ENCODE data around the gene ABCD3.
"Not testable (repeated sequence)": the region's sequence is repeated elsewhere in the genome, so short reads cannot be mapped to it uniquely, and the experiment has no call there.

The ABCD3 gene

DNA sequence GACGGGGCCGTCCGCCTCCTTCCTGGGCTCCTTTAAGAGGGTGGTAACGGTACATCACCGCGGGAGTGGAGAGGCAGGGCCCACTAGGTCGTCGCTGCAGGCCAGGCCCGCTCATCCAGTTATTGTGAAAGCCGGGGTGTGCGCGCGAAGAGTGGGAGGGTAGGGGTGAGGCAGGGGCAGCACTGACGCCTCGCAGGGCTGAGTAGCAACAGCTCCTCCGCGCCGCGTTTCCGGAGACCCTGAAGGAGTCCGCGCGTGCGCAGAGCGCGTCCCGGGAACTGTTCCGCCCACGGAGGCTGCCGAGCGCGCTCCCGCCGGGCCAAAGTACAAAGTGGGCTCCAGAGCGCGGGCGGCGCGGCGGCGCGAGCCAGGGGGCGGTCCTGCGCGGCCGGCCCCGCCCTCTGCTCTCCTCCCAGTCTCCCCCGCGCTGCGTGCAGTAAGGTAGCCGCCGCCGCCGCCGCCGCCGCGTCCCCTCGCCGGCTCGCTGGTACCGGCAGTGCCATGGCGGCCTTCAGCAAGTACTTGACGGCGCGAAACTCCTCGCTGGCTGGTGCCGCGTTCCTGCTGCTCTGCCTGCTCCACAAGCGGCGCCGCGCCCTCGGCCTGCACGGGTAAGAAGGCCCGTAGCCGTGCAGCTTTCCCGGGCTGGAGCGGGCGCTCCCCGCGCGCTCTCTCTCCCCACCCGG lies at the start of gene ABCD3:
ABCD3 (plus strand) TSS at position 412 of the 686 bp plus-strand sequence; CDS start at position 502, 90 bp downstream.
- peak; percentile 96 to 98 for DNase-seq
- TF ChIP-seq POLR2A (IDR thresholded peaks at IDR 0.05; ENCODE audit: low read length) (peak; percentile 82), GATA1 (IDR thresholded peaks at IDR 0.05; ENCODE audit: low read depth, low read length) (no peak)

DNA sequence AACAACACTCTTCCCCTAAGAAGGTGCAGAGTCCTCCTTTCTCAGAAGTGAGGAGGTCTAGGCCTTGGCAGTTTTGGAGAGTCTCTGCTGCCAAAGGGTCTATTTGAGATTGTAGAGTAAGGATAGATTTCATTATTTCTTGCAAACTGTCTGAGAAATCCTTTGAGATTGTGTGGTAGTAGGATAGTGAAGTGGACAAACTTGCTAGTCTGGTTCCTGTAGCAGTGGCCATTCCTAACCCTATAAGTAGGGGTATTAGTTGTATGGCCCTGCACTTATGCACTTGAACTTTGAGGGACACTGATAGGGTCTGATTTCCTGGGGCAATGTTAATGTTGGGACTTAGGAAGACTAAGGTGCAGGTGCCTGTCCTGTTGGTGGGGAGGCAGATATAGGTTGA lies 45.4 kb upstream of the ABCD3 start:
- DNase-seq, result not testable (repeated sequence)

DNA sequence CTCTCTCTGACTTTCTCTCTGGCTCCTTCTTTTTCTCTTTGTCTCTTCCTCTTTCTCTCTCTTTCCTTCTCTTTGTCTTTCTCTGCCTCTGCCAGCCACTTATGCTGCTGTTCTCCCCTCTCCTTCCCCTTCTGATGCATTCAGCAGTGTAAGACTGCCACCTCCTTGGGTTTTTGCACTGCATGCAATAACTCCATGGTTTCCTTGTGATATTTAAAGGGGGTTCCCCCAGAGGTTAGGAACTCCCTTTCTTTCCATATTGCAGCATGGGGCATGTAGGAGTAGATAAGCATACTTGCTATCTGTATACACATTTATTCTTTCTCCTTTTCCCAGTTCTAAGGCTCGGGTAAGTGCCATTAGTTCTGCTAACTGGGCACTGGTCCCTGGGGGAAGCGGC lies 44.9 kb upstream of the ABCD3 start:
- DNase-seq, result not testable (repeated sequence)

DNA sequence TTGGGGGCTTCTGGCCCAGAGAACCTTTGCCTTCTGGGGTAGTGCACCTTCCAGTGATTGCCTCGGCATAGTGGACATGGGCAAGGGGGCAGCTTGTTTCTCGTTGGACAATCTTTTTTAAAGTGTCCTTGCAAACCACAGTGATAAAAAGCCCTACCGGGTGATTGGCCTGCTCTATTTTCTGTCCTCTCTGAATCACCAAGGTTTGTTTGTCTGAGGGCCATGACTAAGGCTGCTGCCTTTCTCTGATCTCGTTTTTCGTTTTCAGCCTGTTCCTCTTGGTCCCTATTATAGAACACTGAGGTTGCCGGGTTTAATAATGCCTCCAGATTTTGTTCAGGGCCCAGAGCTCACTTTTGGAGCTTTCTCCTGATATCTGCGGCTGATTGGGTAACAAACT lies 42.5 kb upstream of the ABCD3 start:
- not testable (repeated sequence) for DNase-seq

DNA sequence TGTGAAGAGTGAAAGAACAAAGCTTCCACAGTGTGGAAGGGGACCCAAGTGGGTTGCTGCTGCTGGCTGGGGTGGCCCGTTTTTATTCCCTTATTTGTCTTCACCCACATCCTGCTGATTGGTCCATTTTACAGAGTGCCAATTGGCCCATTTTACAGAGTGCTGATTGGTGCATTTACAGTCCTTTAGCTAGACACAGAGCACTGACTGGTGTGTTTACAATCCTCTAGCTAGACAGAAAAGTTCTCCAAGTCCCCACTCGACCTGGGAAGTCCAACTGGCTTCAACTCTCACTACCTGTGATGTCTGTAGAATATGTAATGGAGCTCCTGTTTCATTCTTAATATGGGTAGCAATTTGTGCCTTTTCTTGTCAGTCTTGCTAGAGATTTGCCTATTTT lies 39.7 kb upstream of the ABCD3 start:
- not testable (repeated sequence) for DNase-seq

DNA sequence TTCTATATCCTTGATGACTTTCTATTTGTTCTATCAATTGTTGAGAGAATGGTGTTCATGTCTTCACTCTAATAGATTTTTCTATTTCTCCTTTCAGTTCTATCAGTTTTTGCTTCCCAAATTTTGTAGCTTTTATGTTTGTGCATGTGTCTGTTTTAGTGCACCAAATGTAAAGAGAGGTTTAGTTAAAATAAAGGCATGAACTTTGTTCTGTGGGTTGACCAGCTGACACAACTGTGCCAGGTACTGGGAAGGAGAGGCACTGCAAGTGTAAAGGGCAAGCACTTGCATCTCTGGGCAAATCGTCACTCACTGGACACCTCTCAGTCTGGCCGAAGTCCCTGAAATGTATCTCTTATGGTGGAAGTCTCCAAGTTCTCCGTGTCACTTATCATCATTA lies 38.6 kb upstream of the ABCD3 start:
- DNase-seq, result no peak
- TF ChIP-seq POLR2A (IDR thresholded peaks at IDR 0.05; ENCODE audit: low read length) (no peak), GATA1 (IDR thresholded peaks at IDR 0.05; ENCODE audit: low read depth, low read length) (no peak)

DNA sequence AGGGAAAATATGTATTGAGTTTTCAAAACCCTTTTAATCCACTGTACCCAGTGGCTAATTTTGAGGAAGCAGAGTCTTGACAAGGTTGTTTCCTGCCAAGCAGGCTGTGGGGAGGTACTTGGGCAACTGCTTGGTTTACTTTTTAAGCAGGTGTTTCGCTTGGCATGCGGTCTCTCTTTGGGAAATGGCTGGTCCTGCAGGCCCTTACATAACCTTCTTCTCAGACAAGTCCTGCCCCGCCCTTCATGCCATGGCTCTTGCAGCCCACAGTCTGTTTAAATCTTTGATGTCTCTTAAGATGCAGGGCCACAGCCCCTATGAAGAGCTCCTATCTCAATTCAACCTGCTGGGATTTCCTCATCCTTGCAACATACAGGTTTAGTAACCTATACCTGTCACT lies 36.0 kb upstream of the ABCD3 start:
- DNase-seq, result no peak
- TF ChIP-seq POLR2A (IDR thresholded peaks at IDR 0.05; ENCODE audit: low read length) (no peak), GATA1 (IDR thresholded peaks at IDR 0.05; ENCODE audit: low read depth, low read length) (no peak)

DNA sequence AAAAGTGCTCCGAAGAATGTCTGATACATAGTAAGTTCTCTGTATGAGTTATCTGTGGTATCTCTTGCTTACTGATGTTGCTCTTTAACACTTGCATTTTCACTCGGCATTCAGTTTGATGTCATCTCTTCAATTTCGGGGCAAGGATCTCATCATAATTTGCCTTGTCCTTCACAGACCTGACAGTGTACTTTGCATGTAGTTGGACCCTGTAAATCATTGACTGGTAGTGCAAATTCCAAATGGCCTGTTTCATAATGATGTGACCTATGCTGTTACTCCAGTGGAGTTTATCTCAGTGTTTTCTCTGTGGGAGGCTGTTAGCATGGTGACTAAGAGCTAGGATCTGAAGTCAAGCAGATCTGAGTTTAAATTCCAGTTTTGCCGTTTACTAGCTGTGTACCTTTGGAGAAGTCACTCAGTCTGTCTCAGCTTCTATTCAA lies 34.2 kb upstream of the ABCD3 start:
- no peak for TF ChIP-seq POLR2A (IDR thresholded peaks at IDR 0.05; ENCODE audit: low read length)
- TF ChIP-seq GATA1 (IDR thresholded peaks at IDR 0.05; ENCODE audit: low read depth, low read length), result no peak
- no peak for DNase-seq

DNA sequence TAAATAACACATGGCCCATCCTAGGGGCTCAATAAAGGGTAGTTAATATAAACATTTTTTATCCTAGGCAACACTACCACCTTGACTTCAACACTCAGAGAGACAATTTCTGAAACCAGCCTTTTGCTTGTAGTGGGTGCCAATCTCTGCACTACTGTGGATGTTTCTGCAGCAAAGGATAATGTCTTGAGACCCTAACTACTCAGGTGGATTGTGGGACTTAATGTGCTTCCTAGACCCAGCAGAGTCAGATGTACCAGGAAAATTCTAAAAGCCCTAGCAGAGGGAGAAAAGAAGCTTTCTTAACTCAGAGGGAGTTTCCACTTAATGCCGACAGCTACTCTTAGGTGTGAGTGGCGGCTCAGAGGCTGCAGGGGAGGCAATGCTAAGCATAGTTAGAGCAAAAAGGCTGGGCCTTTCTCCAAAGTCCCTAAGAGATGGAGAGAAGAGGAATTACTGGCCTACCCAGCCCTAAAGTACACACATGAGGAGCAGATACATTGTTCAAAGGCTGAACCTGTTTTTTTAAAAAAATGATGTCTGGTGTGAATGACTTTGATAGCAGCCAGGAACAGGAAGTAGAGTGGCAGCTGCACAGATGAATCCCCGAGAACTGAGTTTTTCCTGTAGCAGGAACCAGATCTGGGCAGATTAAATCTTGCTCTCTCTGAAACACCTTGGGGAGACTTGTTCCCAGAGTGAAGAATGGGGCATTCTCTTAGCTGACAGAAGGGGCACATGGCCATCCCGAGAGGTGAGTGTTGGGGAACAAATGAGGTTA lies 33.5 kb upstream of the ABCD3 start:
- DNase-seq, result no peak

DNA sequence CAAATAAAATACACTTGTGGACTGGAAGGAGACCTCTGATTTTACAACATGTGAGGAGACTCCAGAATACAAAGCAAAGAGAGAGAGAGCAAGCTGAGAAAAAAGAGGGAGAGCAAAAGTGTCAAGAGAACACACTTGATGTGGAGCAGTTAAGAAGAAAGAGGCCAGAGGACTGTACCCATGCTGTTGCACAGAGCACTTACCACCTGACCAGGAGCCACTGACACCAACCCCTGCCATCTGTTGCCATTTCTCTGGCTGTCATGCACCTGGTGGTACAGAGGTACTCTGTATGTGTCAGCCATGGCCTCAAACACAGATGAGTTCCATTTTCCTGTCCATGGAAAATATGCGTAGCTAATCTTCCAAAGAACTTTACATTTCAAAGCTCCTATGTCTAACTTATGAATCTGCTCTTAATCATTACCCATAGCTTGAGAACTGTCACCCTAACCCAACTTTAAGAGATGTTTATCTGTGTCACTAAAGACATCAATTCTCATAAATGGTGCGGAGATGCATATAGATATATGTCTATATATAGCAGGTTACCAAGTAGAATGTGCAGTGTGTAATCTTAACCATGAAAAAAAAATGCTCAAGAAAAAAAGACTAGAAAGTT lies 32.8 kb upstream of the ABCD3 start:
- TF ChIP-seq POLR2A (IDR thresholded peaks at IDR 0.05; ENCODE audit: low read length), result no peak
- TF ChIP-seq GATA1 (IDR thresholded peaks at IDR 0.05; ENCODE audit: low read depth, low read length), result no peak
- no peak for DNase-seq

More for the DNA sequence above, 33.5 kb upstream of the ABCD3 start:
- TF ChIP-seq GATA1 (IDR thresholded peaks at IDR 0.05; ENCODE audit: low read depth, low read length), result no peak
- TF ChIP-seq POLR2A (IDR thresholded peaks at IDR 0.05; ENCODE audit: low read length), result no peak

DNA sequence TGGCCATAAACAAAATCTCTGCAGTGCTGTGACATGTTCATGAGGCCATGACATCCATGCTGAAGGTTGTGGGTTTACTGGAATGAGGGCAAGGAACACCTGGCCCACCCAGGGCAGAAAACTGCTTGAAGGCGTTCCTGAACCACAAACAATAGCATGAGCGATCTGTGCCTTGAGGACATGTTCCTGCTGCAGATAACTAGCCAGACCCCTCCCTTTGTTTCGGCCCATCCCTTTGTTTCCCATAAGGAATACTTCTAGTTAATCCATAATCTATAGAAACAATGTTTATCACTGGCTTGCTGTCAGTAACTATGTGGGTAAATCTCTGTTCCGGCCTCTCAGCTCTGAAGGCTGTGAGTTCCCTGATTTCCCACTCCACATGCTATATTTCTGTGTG lies 28.9 kb upstream of the ABCD3 start:
- no peak for DNase-seq
- TF ChIP-seq POLR2A (IDR thresholded peaks at IDR 0.05; ENCODE audit: low read length) (no peak), GATA1 (IDR thresholded peaks at IDR 0.05; ENCODE audit: low read depth, low read length) (no peak)

DNA sequence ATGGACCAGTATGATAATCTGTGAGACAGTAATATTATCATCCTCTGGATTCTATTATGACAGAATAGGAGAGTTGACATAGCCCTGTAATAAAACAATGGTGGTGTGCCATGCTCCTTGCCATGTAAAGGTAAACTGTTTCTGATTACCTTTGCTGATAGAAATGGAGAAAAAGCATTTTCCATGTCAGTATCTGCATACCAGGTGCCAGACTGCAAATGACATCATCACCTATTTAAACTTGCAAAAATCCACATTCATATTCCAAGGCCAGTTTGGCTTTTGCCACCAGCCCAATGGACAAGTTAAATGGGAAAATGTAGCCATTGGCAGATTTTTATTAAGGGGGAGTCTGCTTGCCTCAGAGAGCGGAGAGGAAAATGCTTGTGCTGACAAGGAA lies 23.9 kb upstream of the ABCD3 start:
- no peak for DNase-seq
- TF ChIP-seq GATA1 (IDR thresholded peaks at IDR 0.05; ENCODE audit: low read depth, low read length), result no peak
- TF ChIP-seq POLR2A (IDR thresholded peaks at IDR 0.05; ENCODE audit: low read length), result no peak

DNA sequence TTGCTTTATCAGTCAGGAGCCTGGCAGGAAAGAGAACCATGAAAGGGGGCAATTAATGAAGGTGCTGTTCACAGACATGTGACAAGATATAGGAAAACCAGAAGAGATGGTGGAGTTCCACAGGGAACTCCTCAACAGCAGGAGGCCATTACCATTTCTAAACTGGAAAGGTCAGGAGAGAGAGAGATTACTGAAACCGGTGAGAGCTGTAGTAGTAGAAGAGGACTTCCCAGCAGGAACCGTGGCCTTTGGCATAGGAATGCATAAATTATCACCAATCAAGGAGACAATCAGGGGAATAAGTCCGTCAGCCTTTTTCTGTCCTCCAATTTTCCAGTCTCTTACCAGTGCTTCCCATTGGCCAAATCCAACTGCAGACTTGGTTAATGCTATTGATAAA lies 23.0 kb upstream of the ABCD3 start:
- TF ChIP-seq POLR2A (IDR thresholded peaks at IDR 0.05; ENCODE audit: low read length), result no peak
- no peak for TF ChIP-seq GATA1 (IDR thresholded peaks at IDR 0.05; ENCODE audit: low read depth, low read length)
- no peak for DNase-seq

DNA sequence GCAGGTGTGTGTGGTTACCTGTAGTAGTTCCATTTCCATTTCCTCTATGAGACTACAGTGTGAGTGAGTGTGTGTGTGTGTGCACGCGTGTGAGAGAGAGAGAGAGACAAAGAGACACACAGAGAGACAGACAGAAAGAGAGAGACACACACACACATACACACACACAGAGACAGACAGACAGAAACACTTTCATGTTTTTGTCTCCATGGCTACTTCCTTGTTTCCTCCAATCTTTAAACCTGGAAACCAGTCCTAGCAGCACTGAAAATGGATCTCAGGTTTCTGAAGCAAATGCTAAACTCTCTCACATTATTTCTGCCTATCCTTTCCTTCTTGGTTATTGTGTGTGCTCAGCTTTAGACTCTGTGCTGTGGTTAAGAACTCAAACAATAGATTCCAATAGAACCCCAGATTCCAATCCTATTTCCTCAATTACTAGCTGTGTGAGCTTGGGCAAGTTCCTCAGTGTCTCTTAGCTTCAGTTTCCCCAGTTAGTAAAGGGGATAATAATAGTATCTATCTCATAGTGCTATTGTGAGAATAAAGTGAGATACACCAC lies 22.4 kb upstream of the ABCD3 start:
- no peak for DNase-seq
- no peak for TF ChIP-seq POLR2A (IDR thresholded peaks at IDR 0.05; ENCODE audit: low read length)
- no peak for TF ChIP-seq GATA1 (IDR thresholded peaks at IDR 0.05; ENCODE audit: low read depth, low read length)
